Measurements from ENCODE around the gene AMMECR1L. TPM values are rescaled to one million over a fixed set of nuclear protein-coding genes. Genes with fewer than 3 reads are reported as not detected.

AMMECR1L gene
- total and polyA plus RNA-seq, 2 of the 13 experiments (the other 11 are each of a cell fraction or from before 2014, with no cell fraction given), result 9.1 to 14.2 TPM

GRCh38 chr2:127872354-127872753 is 13.4 kb downstream of the AMMECR1L start:
- FAIRE-seq (no peak), DNase-seq (ENCODE audit: low spot score) (no peak), ATAC-seq (peak; percentile 65)
- in situ Hi-C loops (cut with HindIII; ENCODE audit: extremely low pct_ligation_motif_present, low pct_unique_long_range_greater_than_20kb) (no loop called here), intact Hi-C loops (cut with micrococcal nuclease; ENCODE audit: unreplicated experiment) (loop anchor here (2.0 kb wide), 1 partner anchor 14 kb away; the partner anchor contains the start of gene POLR2D)
- TSS peak; percentile 29 for BruUV-seq (replicated peaks)
- Histone ChIP-seq H3K9me3 (ENCODE audit: low read length) (no peaks in the 10 kb centered on the region), H3K27ac (ENCODE audit: extremely low read length, insufficient read depth, low read length) (no peak overlapping the region), H2AFZ (ENCODE audit: low read length) (no peak overlapping the region), H3K27me3 (ENCODE audit: control insufficient read depth in 1 of 2, insufficient read depth in 2 of 2, low read length in 2 of 2) (no peaks in the 10 kb centered on the region), H3K79me2 (ENCODE audit: insufficient read depth, low read length) (peaks cover 33% of the 10 kb centered on the region), H4K20me1 (ENCODE audit: insufficient read depth, low read length) (peaks cover 15% of the 10 kb centered on the region; the same call in 1 of the 2 replicates), H3K4me3 (replicated peaks in 1 of 3; ENCODE audit: insufficient read depth in 1 of 3, low read depth in 2 of 3, low read length in 3 of 3) (no peak overlapping the region), H3K4me1 (ENCODE audit: insufficient read depth, low read length) (peaks cover 17% of the 10 kb centered on the region), H3K4me2 (ENCODE audit: low read depth, low read length) (0 out of 2 replicates have a peak overlapping the region, but pooled peaks have one; percentile 1), H3K9ac (ENCODE audit: insufficient read depth, low read depth, low read length) (no peak overlapping the region), H3K36me3 (replicated peaks in 1 of 2; ENCODE audit: control insufficient read depth in 1 of 2, insufficient read depth in 2 of 2, low read length in 2 of 2) (peaks cover 33 to 66% of the 10 kb centered on the region in 2 experiments)
- TF ChIP-seq KAT8 (CRISPR knock-in tag; IDR thresholded peaks at IDR 0.05) (no peak), MAFK (conservative IDR thresholded peaks at IDR 0.05 in 1 of 2, IDR thresholded peaks at IDR 0.05 in 1 of 2; ENCODE audit: low read length in 2 of 2) (peak in 1 of 2 experiments; percentile 22; a peak in 1 of 4 replicates)
- POLR2A ChIA-PET, result no interaction called here
- CTCF ChIA-PET (ENCODE audit: low intra/inter-chr PET ratio, low total read pairs), result no interaction called here

- CTCF ChIA-PET (ENCODE audit: low intra/inter-chr PET ratio, low total read pairs), result no interaction called here
- Histone ChIP-seq H3K27me3 (ENCODE audit: control insufficient read depth in 1 of 2, insufficient read depth in 2 of 2, low read length in 2 of 2) (no peaks in the 10 kb centered on the region), H3K9me3 (ENCODE audit: low read length) (no peaks in the 10 kb centered on the region), H3K4me3 (replicated peaks in 1 of 3; ENCODE audit: insufficient read depth in 1 of 3, low read depth in 2 of 3, low read length in 3 of 3) (no peak overlapping the region), H4K20me1 (ENCODE audit: insufficient read depth, low read length) (no peaks in the 10 kb centered on the region), H2AFZ (ENCODE audit: low read length) (no peak overlapping the region), H3K36me3 (replicated peaks in 1 of 2; ENCODE audit: control insufficient read depth in 1 of 2, insufficient read depth in 2 of 2, low read length in 2 of 2) (peaks cover 48 to 74% of the 10 kb centered on the region in 2 experiments), H3K79me2 (ENCODE audit: insufficient read depth, low read length) (no peaks in the 10 kb centered on the region), H3K27ac (ENCODE audit: extremely low read length, insufficient read depth, low read length) (no peak overlapping the region), H3K9ac (ENCODE audit: insufficient read depth, low read depth, low read length) (no peak overlapping the region), H3K4me1 (ENCODE audit: insufficient read depth, low read length) (no peaks in the 10 kb centered on the region), H3K4me2 (ENCODE audit: low read depth, low read length) (no peak overlapping the region)
- DNase-seq (ENCODE audit: low spot score) (no peak), FAIRE-seq (no peak), ATAC-seq (no peak)
- POLR2A ChIA-PET, result no interaction called here
- TF ChIP-seq ZNF784 (CRISPR knock-in tag; IDR thresholded peaks at IDR 0.05; ENCODE audit: borderline replicate concordance) (no peak), MAFK (conservative IDR thresholded peaks at IDR 0.05 in 1 of 2, IDR thresholded peaks at IDR 0.05 in 1 of 2; ENCODE audit: low read length in 2 of 2) (peak; percentile 81 to 86), XRCC5 (optimal IDR thresholded peaks at IDR 0.05; ENCODE audit: low read length) (no peak), MAFF (IDR thresholded peaks at IDR 0.05; ENCODE audit: low read depth, low read length) (peak; percentile 80), CEBPB (IDR thresholded peaks at IDR 0.05; ENCODE audit: borderline replicate concordance, low read depth, low read length) (no peak), ZNF264 (CRISPR knock-in tag; IDR thresholded peaks at IDR 0.05) (no peak)
- in situ Hi-C loops (cut with HindIII; ENCODE audit: extremely low pct_ligation_motif_present, low pct_unique_long_range_greater_than_20kb), result no loop called here
- intact Hi-C loops (cut with micrococcal nuclease; ENCODE audit: unreplicated experiment), result no loop called here
- no TSS peak for BruUV-seq (replicated peaks)
Observed at GRCh38 chr2:127865926-127866325, 19.8 kb downstream of the AMMECR1L start.

Measured in HepG2 (cell line).